ENCODE results near the gene ITK.

Gene ITK

GRCh38 chr5:157180374-157181264, at the start of gene ITK:
Gene ITK, plus strand, starts transcription at chr5:157180840. Its CDS starts 138 bp downstream, at chr5:157180978.
- no peak for DNase-seq

- no peak for DNase-seq
Observed at GRCh38 chr5:157130925-157131324, 49.7 kb upstream of the ITK start.

GRCh38 chr5:157132281-157132612, 48.4 kb upstream of the ITK start:
- DNase-seq: no peak

GRCh38 chr5:157137691-157138090, 42.9 kb upstream of the ITK start:
- no peak for DNase-seq

- peak; percentile 93 to 96 for DNase-seq
Observed at GRCh38 chr5:157142317-157143126, 38.1 kb upstream of the ITK start, which contains the start of gene MED7. Gene MED7, minus strand, starts transcription at chr5:157142865. Its CDS starts 3,434 bp downstream, at chr5:157139431.

GRCh38 chr5:157143127-157143971, 37.3 kb upstream of the ITK start:
- peak; percentile 60 to 81 for DNase-seq

- peak; percentile 17 to 62 for DNase-seq
Observed at GRCh38 chr5:157148734-157149615, 31.7 kb upstream of the ITK start.

- DNase-seq: no peak
Observed at GRCh38 chr5:157150995-157151394, 29.6 kb upstream of the ITK start.

- DNase-seq: no peak
Observed at GRCh38 chr5:157155297-157155696, 25.3 kb upstream of the ITK start.

- no peak for DNase-seq
Observed at GRCh38 chr5:157157293-157157891, 23.2 kb upstream of the ITK start.

- DNase-seq: no peak
Observed at GRCh38 chr5:157159209-157159751, 21.4 kb upstream of the ITK start.

GRCh38 chr5:157160001-157160400, 20.6 kb upstream of the ITK start:
- DNase-seq: no peak

GRCh38 chr5:157161996-157162395, 18.6 kb upstream of the ITK start:
- DNase-seq: no peak

GRCh38 chr5:157162919-157163510, 17.6 kb upstream of the ITK start:
- DNase-seq: no peak

- DNase-seq: no peak
Observed at GRCh38 chr5:157164521-157164920, 16.1 kb upstream of the ITK start.

GRCh38 chr5:157165261-157165660, 15.4 kb upstream of the ITK start:
- no peak for DNase-seq

- no peak for DNase-seq
Observed at GRCh38 chr5:157165668-157166067, 15.0 kb upstream of the ITK start.

- DNase-seq: no peak
Observed at GRCh38 chr5:157166214-157167213, 14.1 kb upstream of the ITK start, which contains the start of gene GARIN3. Gene GARIN3, minus strand, starts transcription at chr5:157166264. Its CDS starts 96 bp downstream, at chr5:157166168.

- DNase-seq: no peak
Observed at GRCh38 chr5:157167214-157167621, 13.4 kb upstream of the ITK start.
